Activated CD8-positive, alpha-beta memory T cell treated with anti-CD3 and anti-CD28 coated beads for 24 hours (primary cell): ENCODE measurements around the gene RASL11A.
"Not testable (repeated sequence)": the region's sequence is repeated elsewhere in the genome, so short reads cannot be mapped to it uniquely, and the experiment has no call there.

ENCODE experiments used
- DNase-seq: peaks from one replicate; pipeline ENCODE4 v3.0.0-alpha.2; 2020

The RASL11A gene

DNA sequence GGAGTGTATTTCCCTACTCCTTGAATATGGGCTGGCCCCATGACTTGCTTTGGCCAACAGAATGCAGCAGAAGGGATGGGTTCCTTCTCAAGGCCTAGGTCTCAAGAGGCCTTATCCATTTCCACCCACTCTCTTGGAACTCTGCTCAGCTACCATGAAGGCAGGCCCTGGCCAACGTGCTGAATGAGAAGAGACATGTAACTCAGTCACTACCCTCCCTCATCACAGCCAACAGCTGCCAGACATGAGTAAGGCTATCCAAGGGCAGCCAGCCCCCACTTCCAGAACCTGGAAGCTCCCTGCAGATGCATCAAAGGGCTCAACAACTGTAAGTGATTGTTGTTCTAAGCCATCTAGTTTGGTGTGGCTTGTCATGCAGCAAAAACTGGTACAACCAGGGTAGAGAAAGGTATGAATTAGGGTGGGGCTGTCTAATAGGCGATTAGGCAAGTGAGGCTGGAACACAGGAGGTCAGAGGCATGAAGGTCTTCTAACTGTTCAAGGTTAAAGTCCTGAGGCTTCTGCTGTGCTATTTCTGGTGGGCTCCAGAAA lies 1.4 kb upstream of the RASL11A start:
- no peak for DNase-seq

DNA sequence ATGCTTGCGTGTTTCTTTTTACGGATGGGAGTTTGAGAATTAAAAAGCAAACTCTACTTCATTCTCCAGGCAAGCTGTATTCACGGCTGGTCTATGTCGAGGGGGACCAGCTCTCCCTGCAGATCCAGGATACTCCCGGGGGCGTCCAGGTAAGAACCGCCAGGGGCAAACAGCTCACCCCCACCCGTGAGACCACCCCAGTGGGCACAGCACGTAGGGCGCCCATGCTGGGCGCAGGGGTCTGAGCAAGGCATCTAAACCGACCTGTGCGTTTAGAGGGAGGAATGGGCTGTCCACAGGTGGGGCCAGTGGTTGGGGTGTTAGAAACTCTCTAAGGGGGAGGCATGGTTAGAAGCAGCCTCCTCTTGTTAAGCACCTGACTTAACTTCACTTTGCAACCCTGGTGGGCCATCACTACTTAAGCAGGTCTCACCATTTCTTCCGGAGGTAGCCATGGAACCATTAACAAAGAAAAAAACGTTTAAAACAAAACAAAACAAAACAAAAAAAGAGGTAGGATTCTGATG lies 1.0 kb downstream of the RASL11A start:
- DNase-seq = no peak

DNA sequence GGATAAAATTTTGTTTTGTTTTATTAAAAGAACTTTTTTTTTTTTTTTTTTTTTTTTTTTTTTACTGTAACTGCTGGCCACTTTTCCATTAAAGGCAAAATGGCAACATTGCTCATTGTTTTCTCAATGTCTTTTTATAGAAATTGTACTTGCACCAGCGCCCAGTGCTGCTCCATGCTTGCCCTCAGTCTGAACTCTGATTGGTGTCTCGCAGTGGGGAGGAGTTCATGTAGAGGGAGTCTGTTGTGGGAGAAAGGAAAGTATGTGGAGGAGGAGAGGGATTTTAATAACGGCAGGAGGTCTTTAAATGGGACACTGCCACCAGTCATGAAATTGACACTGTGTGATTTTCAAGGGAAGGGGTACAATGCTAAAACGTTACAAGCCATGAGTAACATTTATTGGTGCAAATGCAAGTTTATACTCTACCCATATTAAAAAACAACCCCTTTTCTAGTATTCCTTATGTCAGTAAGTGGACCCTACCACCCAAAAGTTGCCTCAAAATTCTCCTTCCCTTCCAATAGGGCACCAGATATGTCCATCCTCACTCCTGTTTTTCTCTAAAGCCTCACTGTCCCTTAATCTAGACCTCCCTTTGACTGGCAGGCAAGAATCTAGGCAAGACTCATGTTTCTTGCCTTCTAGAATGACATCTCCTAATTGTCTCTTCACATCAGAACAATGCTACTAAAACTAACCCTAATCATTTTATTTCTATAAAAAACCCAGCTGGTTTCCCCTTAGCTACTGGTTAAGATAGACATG lies 3.2 kb downstream of the RASL11A start:
- DNase-seq = no peak

DNA sequence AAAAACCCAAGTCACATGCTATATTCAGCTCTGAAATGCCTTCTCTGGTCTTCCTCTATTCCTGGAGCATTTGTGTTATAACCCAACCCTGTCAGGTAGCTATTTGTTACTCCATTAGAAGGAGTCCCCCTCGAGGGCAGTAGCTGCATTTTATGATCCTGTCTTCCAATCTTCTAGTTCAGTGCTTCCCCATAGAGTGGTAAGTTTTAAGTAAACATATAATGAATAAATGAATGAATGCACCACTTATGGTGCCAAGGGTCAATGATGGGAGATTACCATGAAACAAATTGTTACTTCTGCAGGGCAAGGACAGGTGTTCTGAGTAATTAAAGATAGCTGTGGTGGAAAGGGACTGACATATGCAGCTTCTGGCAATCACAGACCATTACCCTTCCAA lies 4.0 kb downstream of the RASL11A start:
- DNase-seq = no peak

DNA sequence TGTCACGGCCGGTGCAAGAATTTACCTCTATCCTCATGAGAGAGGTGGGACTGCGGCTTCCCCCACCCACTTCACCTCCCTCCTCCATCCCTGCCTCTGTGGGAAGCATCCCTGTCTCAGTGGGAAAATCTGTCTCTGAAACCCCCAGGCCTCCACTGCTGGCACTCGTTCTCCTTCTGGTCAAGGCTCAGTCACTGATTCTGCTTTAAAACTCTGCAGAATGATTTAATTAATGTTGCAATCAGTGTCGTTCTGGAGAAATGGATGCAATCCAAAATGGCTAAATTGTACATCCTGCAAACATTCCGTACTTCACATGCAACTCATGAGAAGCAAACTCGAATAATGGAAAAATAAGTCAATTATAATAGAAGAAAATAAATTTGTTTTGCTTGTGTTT lies 5.6 kb downstream of the RASL11A start:
- no peak for DNase-seq

DNA sequence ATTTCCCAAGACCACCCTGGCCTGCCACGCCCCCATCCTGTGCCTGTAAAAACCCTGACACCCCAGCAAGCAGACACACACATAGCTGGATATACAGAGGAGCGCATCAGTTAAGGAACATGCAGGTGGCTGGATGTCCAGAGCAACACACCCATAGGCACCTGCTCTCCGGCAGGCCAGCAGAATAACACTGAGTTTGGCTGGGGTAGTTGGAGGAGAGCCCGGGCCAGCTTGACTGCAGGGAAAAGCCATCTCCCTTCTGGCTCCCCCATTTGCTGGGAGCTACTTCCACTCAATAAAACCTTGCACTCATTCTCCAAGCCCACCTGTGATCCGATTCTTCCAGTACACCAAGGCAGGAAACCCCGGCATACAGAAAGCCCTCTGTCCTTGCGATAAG lies 8.9 kb downstream of the RASL11A start:
- DNase-seq = no peak

DNA sequence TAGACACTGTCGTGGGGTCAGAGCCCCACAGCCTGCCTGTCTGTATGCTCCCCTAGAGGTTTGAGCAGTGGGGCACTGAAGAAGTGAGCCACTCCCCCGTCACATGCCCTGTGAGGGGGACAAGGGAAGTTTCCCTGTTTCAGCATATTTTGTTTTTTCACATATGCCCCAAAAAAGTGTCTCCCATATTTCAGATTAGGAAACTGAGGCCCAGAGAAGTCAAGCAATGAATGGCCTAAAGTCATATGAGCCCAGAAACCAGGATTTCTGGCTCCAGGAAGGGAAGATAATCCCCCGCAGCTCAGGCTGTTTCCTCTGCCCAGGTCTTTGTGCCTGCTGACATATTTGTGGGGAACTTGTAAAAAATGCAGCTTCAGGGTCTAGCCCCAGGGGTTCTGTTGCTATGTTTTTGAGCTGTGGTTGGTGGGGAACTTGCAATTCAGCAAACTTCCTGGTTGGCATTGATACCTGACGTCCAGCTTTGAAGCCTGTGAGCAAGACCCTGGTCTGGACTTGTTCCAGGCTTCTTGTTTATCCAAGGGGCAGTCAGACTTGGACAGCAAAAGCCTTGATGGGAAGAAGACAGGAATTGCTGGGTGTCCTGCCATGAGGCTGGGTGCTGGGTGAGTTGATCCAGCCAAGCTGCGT lies 9.5 kb downstream of the RASL11A start:
- no peak for DNase-seq

DNA sequence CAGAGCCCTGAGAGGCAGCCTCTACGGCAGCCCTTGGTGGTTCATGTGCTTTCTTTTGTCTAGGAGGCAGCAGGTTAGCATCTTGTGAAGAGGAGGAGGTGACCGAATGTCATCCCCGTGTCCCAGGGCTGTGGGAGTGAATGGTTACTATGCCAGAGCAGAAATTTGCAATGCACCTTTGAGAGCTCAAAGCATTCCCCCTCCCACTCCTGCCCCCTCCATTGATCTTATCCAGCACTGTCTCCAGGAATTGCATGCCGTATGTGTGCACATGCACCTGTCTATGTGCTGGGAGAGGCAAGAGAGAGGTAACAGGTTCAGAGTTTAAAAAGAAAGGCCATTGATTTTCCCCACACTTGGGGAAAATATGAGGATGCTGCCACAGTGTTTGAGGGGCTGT lies 10.2 kb downstream of the RASL11A start:
- DNase-seq = no peak

DNA sequence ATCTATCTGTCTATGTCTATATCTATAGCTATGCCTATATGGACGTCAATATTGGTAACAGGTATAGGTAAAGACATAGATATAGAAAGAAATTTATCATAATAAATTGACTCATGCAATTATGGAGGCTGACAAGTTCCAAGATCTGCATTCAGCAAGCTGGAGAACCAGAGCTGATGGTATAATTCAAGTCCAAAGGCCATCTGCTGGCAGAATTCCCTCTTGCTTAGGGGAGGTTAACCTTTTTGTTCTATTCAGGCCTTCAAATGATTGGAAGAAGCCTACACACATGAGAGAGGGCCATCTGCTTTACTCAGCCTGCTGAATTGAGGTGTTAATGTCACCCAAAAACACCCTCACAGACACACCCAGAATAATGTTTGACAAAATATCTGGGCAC lies 10.8 kb downstream of the RASL11A start:
- no peak for DNase-seq

DNA sequence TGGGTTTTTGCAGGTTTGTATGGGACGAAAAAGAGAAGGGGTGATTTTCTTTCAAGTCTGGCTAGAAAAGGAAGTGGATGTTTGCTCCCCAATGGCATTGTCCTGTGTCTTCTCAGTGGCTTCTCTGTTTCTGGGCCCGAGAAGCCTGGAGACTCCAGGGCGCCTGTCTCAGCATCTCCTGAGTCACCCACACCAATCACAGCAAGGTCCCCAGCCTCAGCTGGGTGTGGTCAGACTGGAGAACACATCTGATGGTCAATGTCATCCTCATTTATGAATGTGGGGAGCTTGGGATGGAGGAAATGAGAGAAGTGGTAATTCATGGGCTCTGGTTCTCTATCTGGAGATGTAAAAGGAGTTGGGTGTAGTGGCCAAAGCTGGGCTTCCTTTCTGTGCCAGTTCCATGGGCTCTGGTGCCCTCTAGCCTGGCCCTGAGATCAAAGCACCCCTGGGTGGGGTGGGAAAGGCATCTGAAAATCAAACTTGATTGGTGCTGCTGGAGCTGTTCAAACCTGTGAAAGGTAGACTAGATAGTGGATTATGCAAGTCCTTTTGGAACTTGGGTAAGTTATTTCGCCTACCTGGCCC lies 13.4 kb downstream of the RASL11A start:
- no peak for DNase-seq

DNA sequence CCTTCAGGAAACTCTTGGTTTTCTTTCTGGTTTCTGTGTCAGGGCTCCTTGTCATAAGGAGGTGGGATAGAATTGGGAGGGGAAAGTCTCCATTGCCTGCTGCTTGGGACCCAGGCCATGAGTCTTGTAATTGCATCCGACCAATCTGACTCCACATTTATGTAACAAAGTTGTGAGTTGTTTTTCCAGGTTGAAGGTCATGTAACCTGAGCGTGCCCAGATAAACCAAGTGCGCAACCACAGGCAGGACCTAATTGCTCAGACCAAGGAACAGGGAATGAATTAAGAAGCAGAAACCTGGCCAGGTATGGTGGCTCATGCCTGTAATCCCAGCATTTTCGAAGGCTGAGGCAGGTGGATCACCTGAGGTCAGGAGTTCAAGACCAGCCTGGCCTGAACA lies 17.8 kb downstream of the RASL11A start:
- DNase-seq = no peak

DNA sequence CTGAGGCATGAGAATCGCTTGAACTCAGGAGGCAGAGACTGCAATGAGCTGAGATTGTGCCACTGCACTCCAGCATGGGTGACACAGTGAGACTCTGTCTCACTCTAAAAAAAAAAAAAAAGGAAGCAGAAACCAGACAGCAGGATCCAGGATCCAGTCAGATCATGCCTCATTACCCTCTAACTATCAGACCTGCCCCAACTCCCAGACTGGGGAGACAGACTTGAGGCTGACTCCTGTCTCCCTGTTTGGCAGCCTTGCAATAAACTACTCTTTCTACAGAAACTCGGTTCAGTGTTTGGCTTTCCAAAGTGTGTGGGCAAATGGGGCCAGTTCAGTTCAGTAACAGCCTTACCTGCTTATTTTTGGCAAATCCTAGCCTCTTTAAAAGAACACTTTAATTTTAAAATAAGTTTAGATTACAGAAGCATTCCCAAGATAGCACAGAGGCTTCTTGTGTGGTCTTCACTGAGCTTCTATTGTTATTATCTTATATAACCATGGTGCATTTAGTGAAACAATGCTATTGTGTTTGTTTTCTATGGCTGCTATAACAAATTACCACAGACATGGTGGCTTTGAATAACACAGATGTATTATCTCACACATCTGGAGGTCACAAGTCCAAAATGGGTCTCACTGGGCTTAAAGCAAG lies 18.5 kb downstream of the RASL11A start:
- no peak for DNase-seq

DNA sequence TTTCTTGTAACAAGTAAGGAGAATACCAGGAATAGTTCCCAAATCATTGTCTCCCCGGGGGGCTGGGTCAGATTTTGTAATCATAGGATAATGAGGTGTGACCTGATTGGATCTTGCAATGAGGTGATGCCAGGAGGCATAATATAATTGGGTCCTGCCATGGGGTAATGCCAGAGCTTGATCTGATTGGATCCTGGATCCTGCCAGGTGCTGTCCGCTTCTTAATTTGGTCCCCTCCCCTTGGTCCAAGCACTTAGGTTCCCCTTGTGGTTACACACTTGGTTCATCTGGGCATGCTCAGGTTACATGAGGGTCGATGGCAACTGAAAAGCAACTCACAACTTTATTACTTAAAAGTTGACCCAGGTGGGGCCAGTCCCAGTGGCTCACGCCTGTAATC lies 20.1 kb downstream of the RASL11A start:
- no peak for DNase-seq

DNA sequence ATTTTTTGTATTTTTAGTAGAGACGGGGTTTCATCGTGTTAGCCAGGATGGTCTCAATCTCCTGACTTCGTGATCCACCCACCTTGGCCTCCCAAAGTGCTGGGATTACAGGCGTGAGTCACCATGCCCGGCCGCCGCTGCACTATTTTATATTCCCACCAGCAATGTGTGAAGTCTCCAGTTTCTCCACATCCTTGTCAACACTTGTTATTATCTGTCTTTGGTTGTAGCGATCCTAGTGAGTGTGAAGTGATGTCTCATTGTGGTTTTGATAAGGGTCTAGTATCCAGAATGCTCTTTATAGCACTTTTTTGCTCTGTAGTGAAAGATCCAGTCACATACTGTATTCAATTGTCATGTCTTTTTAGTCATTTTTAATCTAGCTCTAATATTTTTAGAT lies 21.3 kb downstream of the RASL11A start:
- DNase-seq = not testable (repeated sequence)

DNA sequence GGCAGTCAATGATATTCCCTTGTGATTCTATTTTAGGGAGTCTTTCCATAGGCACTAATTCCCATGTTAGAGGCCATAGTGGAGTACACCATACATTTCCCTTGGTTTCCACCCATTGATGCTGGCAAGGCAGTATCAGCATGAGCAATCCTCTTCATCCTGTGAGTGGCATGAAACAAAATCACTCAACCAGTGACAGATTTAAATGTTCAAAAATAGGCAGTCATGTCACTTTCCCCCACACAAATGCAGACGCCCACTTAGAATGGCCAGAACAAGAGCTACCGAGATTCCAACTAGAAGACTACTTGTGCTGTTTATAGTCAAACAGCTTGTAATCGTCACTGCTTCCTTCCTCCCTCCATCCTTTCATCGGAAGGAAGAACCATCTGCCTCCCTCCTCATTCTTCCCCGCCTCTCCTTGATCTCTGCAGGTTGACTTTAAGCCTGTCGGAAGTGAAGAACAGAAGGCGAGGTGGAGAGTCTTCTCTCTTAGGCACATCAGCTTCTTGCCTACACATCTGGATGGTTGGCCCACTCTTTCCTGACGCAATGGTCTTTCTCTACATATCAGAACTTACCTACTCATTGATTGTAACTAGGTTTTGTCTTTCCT lies 22.6 kb downstream of the RASL11A start:
- no peak for DNase-seq

DNA sequence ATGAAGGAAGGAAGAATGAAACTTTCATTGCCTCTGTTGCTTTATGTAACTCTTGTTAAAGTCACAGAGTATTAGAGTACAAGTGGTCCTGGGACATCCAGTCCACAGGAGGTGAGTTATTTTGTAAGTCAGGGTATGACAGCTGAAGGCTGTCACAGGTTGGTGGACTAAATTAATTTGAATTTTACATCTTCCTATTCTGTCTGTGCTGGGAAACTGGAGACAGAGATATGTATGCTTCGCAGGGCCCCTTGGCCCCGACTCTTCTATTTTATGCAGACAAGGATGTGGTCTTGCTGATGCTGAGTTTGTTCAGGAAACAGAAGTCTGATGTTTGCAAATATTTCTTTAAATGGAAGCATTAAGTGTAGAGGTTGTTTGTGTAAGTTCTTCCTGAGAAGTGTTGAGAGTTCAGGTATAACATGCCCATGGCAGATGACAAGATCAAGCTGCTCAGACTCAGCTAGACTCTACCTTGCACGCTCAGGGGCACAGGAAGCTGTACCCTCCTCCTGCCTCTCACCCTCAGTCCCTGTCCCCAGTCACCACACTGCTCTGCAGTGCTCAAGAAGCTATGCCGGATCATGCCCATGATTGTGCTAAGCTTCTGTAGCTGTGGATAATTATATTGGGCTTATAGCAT lies 23.4 kb downstream of the RASL11A start:
- no peak for DNase-seq

DNA sequence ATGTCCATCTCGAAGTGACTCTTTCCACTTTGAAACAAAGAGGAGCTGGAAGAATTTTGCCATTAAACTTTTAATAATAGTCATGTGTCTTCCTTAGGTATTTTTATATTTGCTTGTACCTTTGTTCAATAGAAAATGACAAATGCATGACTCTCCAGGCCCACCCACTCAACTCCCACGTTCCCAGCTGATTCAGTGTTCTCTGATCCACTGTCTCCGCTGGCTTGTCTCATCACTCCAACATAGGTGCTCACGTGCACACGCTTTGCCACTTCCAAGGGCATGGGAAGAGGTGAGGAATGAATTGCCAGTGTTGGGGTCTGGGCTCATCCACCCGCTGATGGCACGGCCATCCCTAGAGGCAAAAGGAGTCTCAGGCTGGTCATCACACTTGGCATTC lies 24.5 kb downstream of the RASL11A start:
- no peak for DNase-seq

DNA sequence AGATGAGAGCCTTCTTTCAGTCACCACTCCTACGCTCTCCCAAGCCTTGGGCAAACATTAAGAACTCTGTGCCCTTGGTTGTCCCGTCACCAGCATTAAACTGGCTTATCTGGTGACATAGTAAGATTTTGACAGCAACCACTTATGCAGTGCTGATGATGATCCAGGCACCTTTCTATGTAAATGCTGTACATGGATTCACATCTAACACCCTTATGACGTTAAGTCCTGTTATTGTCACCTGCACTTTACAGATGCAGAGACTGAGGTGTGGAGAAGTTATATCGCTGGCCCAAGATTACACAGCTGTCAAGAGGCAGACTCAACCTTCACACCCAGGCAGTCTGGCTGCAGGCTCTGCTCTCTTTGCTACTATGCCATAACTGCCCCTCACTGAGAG lies 25.0 kb downstream of the RASL11A start:
- no peak for DNase-seq

DNA sequence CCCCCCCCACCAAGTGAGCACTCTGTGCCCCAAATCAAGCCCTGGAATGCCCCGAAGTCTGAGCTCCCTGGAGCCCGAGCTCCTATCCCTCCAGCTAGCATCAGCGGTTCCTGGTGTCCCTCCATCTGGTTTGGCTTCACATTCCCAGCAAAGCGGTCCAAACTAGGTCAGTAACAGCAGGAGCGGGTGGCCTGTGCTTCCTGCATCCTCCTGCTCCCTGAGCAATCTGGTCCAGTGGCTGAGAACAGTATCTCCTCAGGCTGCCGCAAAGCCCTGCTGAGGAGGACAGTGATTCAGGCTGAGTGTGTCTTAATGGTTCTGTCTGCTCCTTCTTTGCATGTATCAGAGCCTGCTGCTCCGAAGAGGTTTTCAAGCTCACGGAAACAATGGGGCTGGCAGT lies 25.9 kb downstream of the RASL11A start:
- DNase-seq = no peak

DNA sequence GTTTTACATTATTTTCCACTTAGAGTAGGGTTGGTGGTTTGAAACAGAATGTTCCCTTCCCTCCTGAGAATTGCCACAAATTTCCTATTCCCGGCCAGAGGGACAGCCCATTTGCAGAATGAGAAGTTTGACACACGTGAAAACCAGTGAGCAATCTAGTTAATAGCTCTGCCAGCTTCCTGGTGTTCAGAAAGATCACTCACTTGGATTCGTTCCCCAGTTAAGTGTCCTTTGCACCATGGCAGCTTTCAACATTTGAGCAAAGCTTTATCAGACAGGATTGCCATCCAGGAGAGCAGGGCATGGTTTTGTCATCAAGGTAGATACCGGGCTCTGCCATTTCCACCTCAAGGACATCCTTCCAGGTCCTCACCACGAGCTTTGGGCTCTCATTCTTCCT lies 28.2 kb downstream of the RASL11A start:
- DNase-seq = no peak

DNA sequence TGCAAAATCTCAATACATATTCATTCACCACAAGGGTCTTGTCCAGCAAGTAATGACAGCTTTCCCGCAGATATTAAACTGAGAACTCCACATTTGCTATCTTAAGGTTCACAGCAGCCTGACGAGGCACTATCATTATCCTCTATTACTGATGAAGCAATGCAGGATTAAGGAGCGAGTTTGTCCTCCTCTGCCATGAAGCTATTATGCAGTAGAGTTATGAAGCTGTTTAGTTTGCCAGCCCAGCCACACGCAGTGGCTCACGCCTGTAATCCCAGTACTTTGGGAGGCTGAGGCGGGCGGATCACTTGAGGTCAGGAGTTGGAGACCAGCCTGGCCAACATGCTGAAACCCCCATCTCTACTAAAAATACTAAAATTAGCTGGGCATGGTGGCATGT lies 29.8 kb downstream of the RASL11A start:
- not testable (repeated sequence) for DNase-seq

DNA sequence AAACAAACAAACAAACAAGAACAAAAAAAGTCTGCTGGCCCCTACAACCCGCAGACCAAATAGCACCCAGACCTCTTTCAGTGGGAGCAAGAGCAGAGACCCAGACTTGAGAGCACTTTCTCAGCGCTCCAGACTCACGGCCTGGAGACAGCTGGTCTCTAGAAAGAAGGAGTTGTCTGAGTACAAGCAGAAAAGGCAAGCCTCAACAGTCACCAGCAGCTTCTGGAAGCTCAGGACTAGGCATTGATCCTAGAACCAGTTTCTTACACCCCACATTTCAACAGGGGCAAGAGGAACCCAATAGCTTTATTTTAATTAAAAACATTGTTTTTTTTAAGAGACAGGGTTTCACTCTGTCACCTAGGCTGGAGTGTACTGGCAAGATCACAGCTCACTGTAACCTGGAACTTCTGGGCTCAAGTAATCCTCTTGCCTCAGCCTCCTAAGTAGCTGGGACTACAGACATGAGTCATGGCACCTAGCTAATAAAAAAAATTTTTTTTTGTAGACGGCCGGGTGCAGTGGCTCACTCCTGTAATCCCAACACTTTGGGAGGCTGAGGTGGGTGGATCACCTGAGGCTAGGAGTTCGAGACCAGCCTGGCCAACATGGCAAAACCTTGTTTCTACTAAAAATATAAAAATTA lies 30.4 kb downstream of the RASL11A start:
- DNase-seq = no peak
